SK-N-SH (cell line): ENCODE data around the gene KRT39. TPM values are rescaled to one million over a fixed set of nuclear protein-coding genes. Genes with fewer than 3 reads are reported as not detected.

ENCODE experiments used
- CTCF ChIA-PET: fragments of 300-600, 350-600 bp; formaldehyde crosslinking; extraction: SDS; loops from one replicate; lab custom pipeline; 2021; lab: Yijun Ruan, JAX
- POLR2A ChIA-PET: fragments of 350-600 bp; sonication (Branson Sonifier 250); formaldehyde crosslinking; extraction: SDS; loops from one replicate; lab custom pipeline; 2020; ENCODE audit warnings: antibody characterized with exemption, inconsistent platforms; lab: Yijun Ruan, JAX
- DNase-seq: peaks from one replicate; pipeline ENCODE4 v3.0.0; 2012
- H2AFZ ChIP-seq: fragments of 200-600 bp; sonication (generic); 2 replicates; pipeline ENCODE4 v1.8.1; 2016; ENCODE audit warnings: antibody characterized with exemption, mild to moderate bottlenecking, low read depth
- H3F3A ChIP-seq: fragments of 200-600 bp; sonication (generic); replicated peaks from 2 replicates; pipeline ENCODE3; 2016; ENCODE audit warnings: antibody characterized with exemption, mild to moderate bottlenecking; ENCODE audit not compliant: insufficient read depth
- H3K27ac ChIP-seq, 2 experiments: fragments of 200-500 bp in 1 of 2; fragments of 200-600 bp in 1 of 2; sonication (Bioruptor generic) in 1 of 2; sonication (generic), shearing (Covaris generic) in 1 of 2; 2 replicates each; pipeline versions ENCODE4 v1.5.1 to v1.6.1; 2014 to 2016; ENCODE audit warnings: low read depth in 2 of 2, inconsistent platforms in 1 of 2, low read length in 1 of 2, mild to moderate bottlenecking in 1 of 2, mixed read lengths in 1 of 2
- H3K27me3 ChIP-seq: fragments of 200-600 bp; sonication (generic), shearing (Covaris generic); 2 replicates; pipeline ENCODE4 v1.6.1; 2016; ENCODE audit warnings: mixed run types; ENCODE audit not compliant: insufficient read depth
- H3K36me3 ChIP-seq, 2 experiments: fragments of 200-500 bp in 1 of 2; fragments of 200-600 bp in 1 of 2; sonication (Bioruptor generic) in 1 of 2; sonication (generic) in 1 of 2; replicated peaks in 1 of 2; 2 replicates each; pipeline versions ENCODE3 to v1.5.1; 2014 to 2016; ENCODE audit warnings: low read length in 1 of 2, mild to moderate bottlenecking in 1 of 2; ENCODE audit not compliant: insufficient read depth in 2 of 2, control insufficient read depth in 1 of 2
- H3K4me1 ChIP-seq, 2 experiments: fragments of 200-500 bp in 1 of 2; fragments of 200-600 bp in 1 of 2; sonication (Bioruptor generic) in 1 of 2; sonication (generic), shearing (Covaris generic) in 1 of 2; 2 replicates each; pipeline versions ENCODE4 v1.5.1 to v1.6.1; 2014 to 2016; ENCODE audit warnings: low read depth in 1 of 2, low read length in 1 of 2, mixed run types in 1 of 2; ENCODE audit not compliant: insufficient read depth in 2 of 2, control insufficient read depth in 1 of 2
- H3K4me2 ChIP-seq: fragments of 200-600 bp; sonication (generic), shearing (Covaris generic); 2 replicates; pipeline ENCODE4 v1.6.1; 2017; ENCODE audit warnings: mixed run types
- H3K4me3 ChIP-seq, 2 experiments: fragments of 200-500 bp in 1 of 2; fragments of 200-600 bp in 1 of 2; sonication (Bioruptor generic) in 1 of 2; sonication (generic), shearing (Covaris generic) in 1 of 2; 2 replicates each; pipeline versions ENCODE4 v1.5.1 to v1.8.1; 2014 to 2016; ENCODE audit warnings: low read depth in 2 of 2, inconsistent platforms in 1 of 2, low read length in 1 of 2, mild to moderate bottlenecking in 1 of 2, mixed read lengths in 1 of 2, moderate library complexity in 1 of 2
- H3K79me2 ChIP-seq: fragments of 200-600 bp; sonication (generic); 2 replicates; pipeline ENCODE4 v1.8.1; 2017; ENCODE audit warnings: mild to moderate bottlenecking; ENCODE audit not compliant: insufficient read depth
- H3K9ac ChIP-seq: fragments of 200-600 bp; sonication (generic); 2 replicates; pipeline ENCODE4 v1.6.1; 2017; ENCODE audit warnings: mixed run types
- H3K9me2 ChIP-seq: fragments of 200-600 bp; sonication (generic); 2 replicates; pipeline ENCODE4 v1.6.1; 2017; ENCODE audit warnings: mixed run types
- H3K9me3 ChIP-seq: fragments of 200-600 bp; sonication (generic); 2 replicates; pipeline ENCODE4 v1.6.1; 2017; ENCODE audit warnings: mixed run types, mild to moderate bottlenecking, moderate library complexity
- H4K20me1 ChIP-seq: fragments of 200-600 bp; sonication (generic); 2 replicates; pipeline ENCODE4 v1.6.1; 2017; ENCODE audit warnings: mild to moderate bottlenecking, mixed run types; ENCODE audit not compliant: insufficient read depth
- CTCF ChIP-seq: fragments of 200-600 bp; sonication (generic); IDR thresholded peaks from 2 replicates; pipeline ENCODE4 v1.6.1; 2017; ENCODE audit warnings: antibody characterized with exemption, mild to moderate bottlenecking, moderate library complexity
- ELF1 ChIP-seq: IDR thresholded peaks from 2 replicates; pipeline ENCODE4 v1.4.0; 2012
- EP300 ChIP-seq, 2 experiments: IDR thresholded peaks; 2 replicates each; pipeline versions ENCODE4 v1.4.0 to v1.6.1; 2012; ENCODE audit warnings: borderline replicate concordance in 1 of 2, low read depth in 1 of 2, low read length in 1 of 2
- FOXJ3 ChIP-seq: sonication (generic); formaldehyde crosslinking; IDR thresholded peaks from 2 replicates; pipeline ENCODE4 v1.5.1; 2020; ENCODE audit warnings: mild to moderate bottlenecking, missing genetic modification reagents
- GABPA ChIP-seq: IDR thresholded peaks from 2 replicates; pipeline ENCODE4 v1.4.0; 2012; ENCODE audit warnings: low read depth, mild to moderate bottlenecking
- GATA2 ChIP-seq: sonication (generic); formaldehyde crosslinking; IDR thresholded peaks from 2 replicates; pipeline ENCODE4 v1.5.0; 2020; ENCODE audit warnings: mild to moderate bottlenecking, missing genetic modification reagents
- MAX ChIP-seq: IDR thresholded peaks from 2 replicates; pipeline ENCODE4 v1.4.0; 2012; ENCODE audit warnings: low read depth
- NRF1 ChIP-seq: IDR thresholded peaks from 2 replicates; pipeline ENCODE4 v1.6.1; 2012; ENCODE audit warnings: low read depth, mild to moderate bottlenecking, low read length
- POLR2AphosphoS5 ChIP-seq: IDR thresholded peaks from 2 replicates; pipeline ENCODE4 v1.6.1; 2012; ENCODE audit warnings: low read depth, low read length
- TCF12 ChIP-seq: IDR thresholded peaks from 2 replicates; pipeline ENCODE4 v1.4.0; 2012
- YY1 ChIP-seq: IDR thresholded peaks from 2 replicates; pipeline ENCODE4 v1.4.0; 2012; ENCODE audit warnings: low read depth, mild to moderate bottlenecking
- WGBS: methylation state at CpG from one replicate; pipeline ENCODE4 v1.1.6; 2017; ENCODE audit warnings: low lambda C conversion rate; 5-methylcytosine and 5-hydroxymethylcytosine counted together
- polyA plus RNA-seq, 3 experiments: library from polyadenylated mRNA; depleted of rRNA; stranded (reverse); fragments of >200 nt; gene quantifications; 2 replicates each; pipeline ENCODE4 v1.2.3, GENCODE V29; 2012

KRT39 gene
- polyA plus RNA-seq, 1 of the 3 experiments (the other 2 are of a cell fraction): not detected

GRCh38 chr17:41008811-41009210, 42.1 kb upstream of the KRT39 start, which contains the start of gene KRTAP3-1:
Gene KRTAP3-1 (minus strand): TSS chr17:41009128. CDS start chr17:41009074, 54 bp downstream.
- CTCF ChIA-PET: no interaction called here
- H3K27ac ChIP-seq: no peak within 1 kb of the TSS
- no peak within 1 kb of the TSS for H3K9ac ChIP-seq
- DNase-seq: no peak
- no peak within 1 kb of the TSS for H3K4me3 ChIP-seq
- H3K36me3 ChIP-seq: no peaks in the 10 kb centered on the region
- H4K20me1 ChIP-seq: no peaks in the 10 kb centered on the region
- POLR2A ChIA-PET: no interaction called here
- H3K27me3 ChIP-seq: peaks cover 33% of the 10 kb centered on the region; the same call in 1 of the 2 replicates
- no peaks in the 10 kb centered on the region for H3F3A ChIP-seq
- WGBS: 21% methylated on average over 7 of the region's 8 CpGs
- H3K4me1 ChIP-seq: no peaks in the 10 kb centered on the region
- H3K79me2 ChIP-seq: no peaks in the 10 kb centered on the region
- no peaks in the 10 kb centered on the region for H3K9me3 ChIP-seq
- H2AFZ ChIP-seq: no peak within 1 kb of the TSS
- H3K9me2 ChIP-seq: no peaks in the 10 kb centered on the region
- TF ChIP-seq TCF12 (no peak), MAX (no peak)
- H3K4me2 ChIP-seq: no peak within 1 kb of the TSS

GRCh38 chr17:41004397-41004796, 37.6 kb upstream of the KRT39 start:
- no peak for DNase-seq
- CTCF ChIA-PET: interaction anchor here (1.0 kb wide), 1 partner anchor 318 kb away, joined by 3 read pairs; no protein-coding TSS in a partner anchor
- Histone ChIP-seq H4K20me1 (no peaks in the 10 kb centered on the region), H3K4me3 (no peak overlapping the region), H3K9me3 (no peaks in the 10 kb centered on the region), H3K4me2 (no peak overlapping the region), H3F3A (no peaks in the 10 kb centered on the region), H3K79me2 (no peaks in the 10 kb centered on the region), H3K9ac (no peak overlapping the region), H3K9me2 (no peaks in the 10 kb centered on the region), H3K27ac (no peak overlapping the region), H3K4me1 (no peaks in the 10 kb centered on the region), H2AFZ (no peak overlapping the region), H3K27me3 (peaks cover 47% of the 10 kb centered on the region; the same call in 1 of the 2 replicates), H3K36me3 (no peaks in the 10 kb centered on the region)
- WGBS: 14% methylated on average over 3 of the region's 3 CpGs
- TF ChIP-seq ELF1: no peak
- no peak for TF ChIP-seq POLR2AphosphoS5
- no peak for TF ChIP-seq GABPA
- TF ChIP-seq YY1: no peak
- TF ChIP-seq FOXJ3: no peak
- no peak for TF ChIP-seq GATA2 (CRISPR knock-in tag)
- TF ChIP-seq NRF1: no peak
- TF ChIP-seq CTCF: no peak
- POLR2A ChIA-PET: no interaction called here

GRCh38 chr17:41003926-41004325, 37.2 kb upstream of the KRT39 start:
- H3K9ac ChIP-seq: no peak overlapping the region
- POLR2A ChIA-PET: no interaction called here
- no peak overlapping the region for H2AFZ ChIP-seq
- no peak overlapping the region for H3K4me2 ChIP-seq
- H3K9me2 ChIP-seq: no peaks in the 10 kb centered on the region
- H3K27ac ChIP-seq: no peak overlapping the region
- H3K4me1 ChIP-seq: no peaks in the 10 kb centered on the region
- H3K27me3 ChIP-seq: peaks cover 43% of the 10 kb centered on the region; the same call in 1 of the 2 replicates
- H3F3A ChIP-seq: no peaks in the 10 kb centered on the region
- H4K20me1 ChIP-seq: no peaks in the 10 kb centered on the region
- no peak for TF ChIP-seq EP300 (IDR thresholded peaks at IDR 0.05; ENCODE audit: borderline replicate concordance in 1 of 2, low read depth in 1 of 2, low read length in 1 of 2)
- H3K9me3 ChIP-seq: no peaks in the 10 kb centered on the region
- no peak overlapping the region for H3K4me3 ChIP-seq
- 11% methylated on average over 4 of the region's 4 CpGs for whole genome bisulfite sequencing
- CTCF ChIA-PET: interaction anchor here (1.0 kb wide), 1 partner anchor 319 kb away, joined by 3 read pairs; no protein-coding TSS in a partner anchor
- no peaks in the 10 kb centered on the region for H3K36me3 ChIP-seq
- no peak for DNase-seq
- H3K79me2 ChIP-seq: no peaks in the 10 kb centered on the region
